ENCODE measurements around the gene MRNIP. TPM values are rescaled to one million over a fixed set of nuclear protein-coding genes. Genes with fewer than 3 reads are reported as not detected.
A peak's percentile ranks its signal among the peaks of the same experiment; 100 is the strongest.

The MRNIP gene
- total and polyA plus RNA-seq, 4 donors, result 5.4 to 12.0 (median 7.3) TPM

- Histone ChIP-seq H3K36me3 (ENCODE audit: control insufficient read depth in 4 of 4, insufficient read depth in 3 of 4, low read depth in 1 of 4, low read length in 3 of 4) (no peaks in the 10 kb centered on the region), H3K27ac (ENCODE audit: low read depth in 1 of 2, low read length in 2 of 2) (no peak overlapping the region), H3K4me1 (ENCODE audit: control insufficient read depth in 4 of 4, insufficient read depth in 4 of 4, low read length in 3 of 4) (peaks cover 21 to 54% (median 33%) of the 10 kb centered on the region in 4 donors), H3K27me3 (ENCODE audit: control insufficient read depth in 4 of 4, insufficient read depth in 4 of 4, low read length in 3 of 4) (no peaks in the 10 kb centered on the region), H3K4me3 (ENCODE audit: low read depth in 1 of 3, low read length in 3 of 3) (no peak overlapping the region), H3K9me3 (ENCODE audit: control insufficient read depth in 4 of 4, low read length in 3 of 4) (no peaks in the 10 kb centered on the region), H3K9ac (ENCODE audit: low read depth in 1 of 2, low read length in 2 of 2) (no peak overlapping the region)
- DNase-seq (ENCODE audit: low spot score), result no peak
- no peak for TF ChIP-seq ATF3 (IDR thresholded peaks at IDR 0.05)
- no peak for TF ChIP-seq FOXA2 (IDR thresholded peaks at IDR 0.05)
- TF ChIP-seq RAD21 (IDR thresholded peaks at IDR 0.05), result no peak
- TF ChIP-seq RXRA (IDR thresholded peaks at IDR 0.05), result no peak
- no peak for TF ChIP-seq CTCF (IDR thresholded peaks at IDR 0.05; ENCODE audit: low read depth, low read length, missing input control)
- no peak for TF ChIP-seq HNF4A (conservative IDR thresholded peaks at IDR 0.05)
- no peak for TF ChIP-seq REST (IDR thresholded peaks at IDR 0.05)
- no peak for TF ChIP-seq FOXA1 (IDR thresholded peaks at IDR 0.05)
- TF ChIP-seq, protein P1, sequence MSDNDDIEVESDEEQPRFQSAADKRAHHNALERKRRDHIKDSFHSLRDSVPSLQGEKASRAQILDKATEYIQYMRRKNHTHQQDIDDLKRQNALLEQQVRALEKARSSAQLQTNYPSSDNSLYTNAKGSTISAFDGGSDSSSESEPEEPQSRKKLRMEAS (IDR thresholded peaks at IDR 0.05), result no peak
- TF ChIP-seq ZBTB33 (IDR thresholded peaks at IDR 0.05), result no peak
- TF ChIP-seq GABPA (IDR thresholded peaks at IDR 0.05 in 1 of 2, conservative IDR thresholded peaks at IDR 0.05 in 1 of 2), result no peak
- TF ChIP-seq NR2F2 (IDR thresholded peaks at IDR 0.05), result no peak
- TF ChIP-seq TAF1 (conservative IDR thresholded peaks at IDR 0.05), result no peak
- no peak for TF ChIP-seq YY1 (IDR thresholded peaks at IDR 0.05)
- 94% methylated on average over 21 of the region's 21 CpGs for WGBS
Observed at GRCh38 chr5:179815491-179816249, 42.9 kb downstream of the MRNIP start.

GRCh38 chr5:179814090-179814489 lies 44.5 kb downstream of the MRNIP start:
- no peak overlapping the region for H3K9ac ChIP-seq (ENCODE audit: low read depth in 1 of 2, low read length in 2 of 2)
- TF ChIP-seq GABPA (IDR thresholded peaks at IDR 0.05 in 1 of 2, conservative IDR thresholded peaks at IDR 0.05 in 1 of 2) (no peak), HNF4A (conservative IDR thresholded peaks at IDR 0.05) (no peak), FOXA1 (IDR thresholded peaks at IDR 0.05) (no peak), JUND (IDR thresholded peaks at IDR 0.05) (no peak)
- TF ChIP-seq, protein P1 (IDR thresholded peaks at IDR 0.05), result no peak
- no peak for DNase-seq (ENCODE audit: low spot score)
- H3K9me3 ChIP-seq (ENCODE audit: control insufficient read depth in 4 of 4, low read length in 3 of 4), result no peaks in the 10 kb centered on the region
- 86% methylated on average over 3 of the region's 3 CpGs for WGBS
- peaks cover 14 to 40% (median 22%) of the 10 kb centered on the region in 4 donors for H3K4me1 ChIP-seq (ENCODE audit: control insufficient read depth in 4 of 4, insufficient read depth in 4 of 4, low read length in 3 of 4)
- H3K27me3 ChIP-seq (ENCODE audit: control insufficient read depth in 4 of 4, insufficient read depth in 4 of 4, low read length in 3 of 4), result no peaks in the 10 kb centered on the region
- peak overlapping the region; percentile 5 to 57 for H3K27ac ChIP-seq (ENCODE audit: low read depth in 1 of 2, low read length in 2 of 2)
- H3K4me3 ChIP-seq (ENCODE audit: low read depth in 1 of 3, low read length in 3 of 3), result no peak overlapping the region
- H3K36me3 ChIP-seq (ENCODE audit: control insufficient read depth in 4 of 4, insufficient read depth in 3 of 4, low read depth in 1 of 4, low read length in 3 of 4), result no peaks in the 10 kb centered on the region
